A549 (cell line): ENCODE results near the gene TBL1XR1. TPM values are rescaled to one million over a fixed set of nuclear protein-coding genes. Genes with fewer than 3 reads are reported as not detected.

Experiments
- ATAC-seq, 2 experiments: fragments of 200-7000 bp in 1 of 2; fragments of >200 bp in 1 of 2; cut with Nextera tagmentation in 1 of 2; cut with Tn5 transposase in 1 of 2; 3 replicates each; pipeline versions ENCODE4 v1.8.0 to v1.9.1; 2018 to 2020; ENCODE audit warnings: mild to moderate bottlenecking in 1 of 2, moderate library complexity in 1 of 2
- CTCF ChIA-PET: fragments of 300-600 bp; sonication (Branson Sonifier 250); formaldehyde crosslinking; extraction: SDS; loops from one replicate; lab custom pipeline; 2021; ENCODE audit warnings: antibody characterized with exemption, inconsistent platforms; lab: Yijun Ruan, JAX
- POLR2A ChIA-PET: fragments of 350-600 bp; formaldehyde crosslinking; extraction: SDS; loops from one replicate; lab custom pipeline; 2021; ENCODE audit warnings: antibody characterized with exemption, inconsistent platforms; lab: Yijun Ruan, JAX
- DNase-seq, 2 experiments: peaks; one replicate each; pipeline versions ENCODE4 v3.0.0 to v3.0.0-alpha.2; 2011 to 2016; ENCODE audit warnings: low read depth in 1 of 2, low spot score in 1 of 2
- FAIRE-seq: peaks from 2 replicates; lab custom pipeline; 2011; peaks lifted over from hg19 to GRCh38; lab: Jason Lieb, UNC
- H3K27ac ChIP-seq, 2 experiments: fragments of >200 bp; sonication (Bioruptor Twin); formaldehyde crosslinking; 3 replicates each; pipeline ENCODE4 v1.5.1; 2016 to 2017
- H3K4me1 ChIP-seq: fragments of >200 bp; sonication (Bioruptor Twin); formaldehyde crosslinking; 3 replicates; pipeline ENCODE4 v1.6.1; 2016
- H3K4me2 ChIP-seq: fragments of >200 bp; sonication (Bioruptor Twin); formaldehyde crosslinking; 3 replicates; pipeline ENCODE4 v1.6.1; 2016
- H3K4me3 ChIP-seq: fragments of >200 bp; sonication (Bioruptor Twin); formaldehyde crosslinking; 3 replicates; pipeline ENCODE4 v1.5.1; 2016
- H3K9me3 ChIP-seq: fragments of >200 bp; sonication (Bioruptor Twin); formaldehyde crosslinking; 3 replicates; pipeline ENCODE4 v1.6.1; 2016
- BHLHE40 ChIP-seq: IDR thresholded peaks from 2 replicates; pipeline ENCODE4 v1.6.1; 2012; ENCODE audit warnings: low read depth, low read length, inconsistent platforms
- CBX2 ChIP-seq: fragments of 200-600 bp; sonication (generic); IDR thresholded peaks from 2 replicates; pipeline ENCODE4 v1.6.1; 2016; ENCODE audit warnings: low read depth, mild to moderate bottlenecking, borderline replicate concordance
- EHF ChIP-seq: fragments of 250-450 bp; sonication (Bioruptor Pico); IDR thresholded peaks from 2 replicates; pipeline ENCODE4 v1.5.0; 2020; ENCODE audit warnings: mild to moderate bottlenecking
- FOXS1 ChIP-seq: fragments of 250-450 bp; sonication (Bioruptor Pico); IDR thresholded peaks from 2 replicates; pipeline ENCODE4 v1.5.0; 2020; ENCODE audit warnings: mild to moderate bottlenecking, moderate library complexity
- HDAC2 ChIP-seq: fragments of 200-600 bp; sonication (generic); IDR thresholded peaks from 2 replicates; pipeline ENCODE4 v1.6.1; 2016
- HEYL ChIP-seq: fragments of 250-450 bp; sonication (Bioruptor Pico); IDR thresholded peaks from 2 replicates; pipeline ENCODE4 v1.8.0; 2021; ENCODE audit warnings: mild to moderate bottlenecking, moderate library complexity
- JUNB ChIP-seq: fragments of >200 bp; sonication (Bioruptor Twin); formaldehyde crosslinking; IDR thresholded peaks from 2 replicates; pipeline ENCODE4 v1.6.1; 2016
- KDM1A ChIP-seq: fragments of 200-600 bp; sonication (generic); IDR thresholded peaks from 2 replicates; pipeline ENCODE4 v1.6.1; 2016; ENCODE audit warnings: low read depth, mild to moderate bottlenecking
- NPAS2 ChIP-seq: fragments of 250-450 bp; sonication (Bioruptor Pico); IDR thresholded peaks from 2 replicates; pipeline ENCODE4 v1.8.0; 2022; ENCODE audit warnings: mild to moderate bottlenecking, moderate library complexity, borderline replicate concordance
- POLR2A ChIP-seq: IDR thresholded peaks from 2 replicates; pipeline ENCODE4 v1.6.1; 2012; ENCODE audit warnings: mild to moderate bottlenecking, low read length
- RAD21 ChIP-seq, 2 experiments: fragments of >200 bp in 1 of 2; sonication (Bioruptor Twin) in 1 of 2; formaldehyde crosslinking in 1 of 2; IDR thresholded peaks in 1 of 2; conservative IDR thresholded peaks in 1 of 2; 2 replicates in 1 of 2; 3 replicates in 1 of 2; pipeline ENCODE4 v1.6.1; 2012 to 2018; ENCODE audit warnings: inconsistent platforms in 1 of 2
- RARB ChIP-seq: fragments of 250-450 bp; sonication (Bioruptor Pico); IDR thresholded peaks from 2 replicates; pipeline ENCODE4 v1.8.0; 2021; ENCODE audit warnings: mild to moderate bottlenecking, moderate library complexity
- RNF2 ChIP-seq: fragments of 200-600 bp; sonication (generic); IDR thresholded peaks from 2 replicates; pipeline ENCODE4 v1.6.1; 2016; ENCODE audit warnings: low read depth, mild to moderate bottlenecking, antibody characterized with exemption, moderate library complexity, borderline replicate concordance
- SMC3 ChIP-seq: fragments of >200 bp; sonication (Bioruptor Twin); formaldehyde crosslinking; IDR thresholded peaks from 3 replicates; pipeline ENCODE4 v1.6.1; 2018; ENCODE audit warnings: inconsistent platforms
- TP53 ChIP-seq: fragments of 250-450 bp; sonication (Bioruptor Pico); IDR thresholded peaks from 2 replicates; pipeline ENCODE4 v1.5.0; 2021; ENCODE audit warnings: mild to moderate bottlenecking, moderate library complexity
- ZFP36 ChIP-seq: fragments of 450-650 bp; IDR thresholded peaks from 2 replicates; pipeline ENCODE4 v1.6.1; 2014; ENCODE audit warnings: borderline replicate concordance; ENCODE audit not compliant: partially characterized antibody
- ZNF302 ChIP-seq: fragments of 250-450 bp; sonication (Bioruptor Pico); IDR thresholded peaks from 2 replicates; pipeline ENCODE4 v1.9.0; 2021; ENCODE audit warnings: inconsistent platforms, mild to moderate bottlenecking, moderate library complexity
- ZSCAN20 ChIP-seq: fragments of 250-450 bp; sonication (Bioruptor Pico); IDR thresholded peaks from 2 replicates; pipeline ENCODE4 v1.8.0; 2022; ENCODE audit warnings: mild to moderate bottlenecking, moderate library complexity
- WGBS: methylation state at CpG from one replicate; pipeline ENCODE4 v1.1.6; 2017; ENCODE audit errors: missing lambda C conversion rate; 5-methylcytosine and 5-hydroxymethylcytosine counted together
- polyA plus RNA-seq, 4 experiments: library from polyadenylated mRNA; depleted of rRNA in 3 of 4; stranded (reverse); fragments of >200 nt; fragmentation: RNase III in 1 of 4; extraction: RNeasy Plus Mini Kit Qiagen cat#74134 plus additional on column Dnase treatment in 1 of 4; gene quantifications; 2 replicates in 3 of 4; 3 replicates in 1 of 4; pipeline ENCODE4 v1.2.3, GENCODE V29; 2011 to 2017
- TF ChIP-seq, protein P1 (sequence below): fragments of >200 bp; sonication (Bioruptor Twin); formaldehyde crosslinking; IDR thresholded peaks from 3 replicates; pipeline ENCODE4 v1.6.1; 2016
- TF ChIP-seq, protein P2 (sequence below): IDR thresholded peaks from 2 replicates; pipeline ENCODE4 v1.6.1; 2012; ENCODE audit warnings: low read depth, borderline replicate concordance
- TF ChIP-seq, protein P3 (sequence below): fragments of 250-450 bp; sonication (Bioruptor Pico); IDR thresholded peaks from 2 replicates; pipeline ENCODE4 v1.5.0; 2020; ENCODE audit warnings: low read depth, mild to moderate bottlenecking, moderate library complexity
- TF ChIP-seq, protein P4 (sequence below): IDR thresholded peaks from 2 replicates; pipeline ENCODE4 v1.6.1; 2012
- TF ChIP-seq, protein P5 (sequence below): fragments of 450-650 bp; IDR thresholded peaks from 2 replicates; pipeline ENCODE4 v1.6.1; 2014; ENCODE audit warnings: antibody characterized with exemption

TBL1XR1 gene
- polyA plus RNA-seq, 2 of the 4 experiments (the other 2 are of a cell fraction) = 41.4 to 106 TPM

DNA sequence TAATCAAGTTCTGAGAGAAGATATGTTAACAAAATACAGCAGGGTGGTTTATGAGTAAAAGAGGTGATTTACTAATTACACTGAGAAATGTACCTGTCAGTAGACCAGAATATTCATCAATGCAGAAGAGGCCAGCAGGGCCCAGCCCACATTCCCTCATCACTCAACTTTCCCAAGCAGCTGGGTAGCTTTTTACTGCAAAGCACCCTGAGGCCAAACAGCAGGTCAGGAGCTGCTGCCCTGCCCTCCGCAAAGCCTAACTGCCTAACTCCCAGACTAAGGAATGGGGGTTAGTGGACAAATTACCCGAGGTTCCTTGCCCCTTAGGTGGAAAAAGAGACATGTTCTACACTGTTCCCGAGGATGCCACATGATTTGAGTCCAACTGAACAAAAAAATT, 108.2 kb downstream of the TBL1XR1 start:
- TF ChIP-seq, protein P1, sequence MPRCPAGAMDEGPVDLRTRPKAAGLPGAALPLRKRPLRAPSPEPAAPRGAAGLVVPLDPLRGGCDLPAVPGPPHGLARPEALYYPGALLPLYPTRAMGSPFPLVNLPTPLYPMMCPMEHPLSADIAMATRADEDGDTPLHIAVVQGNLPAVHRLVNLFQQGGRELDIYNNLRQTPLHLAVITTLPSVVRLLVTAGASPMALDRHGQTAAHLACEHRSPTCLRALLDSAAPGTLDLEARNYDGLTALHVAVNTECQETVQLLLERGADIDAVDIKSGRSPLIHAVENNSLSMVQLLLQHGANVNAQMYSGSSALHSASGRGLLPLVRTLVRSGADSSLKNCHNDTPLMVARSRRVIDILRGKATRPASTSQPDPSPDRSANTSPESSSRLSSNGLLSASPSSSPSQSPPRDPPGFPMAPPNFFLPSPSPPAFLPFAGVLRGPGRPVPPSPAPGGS = no peak
- TF ChIP-seq FOXS1 (CRISPR knock-in tag) = no peak
- TF ChIP-seq ZFP36 = no peak
- no peak for TF ChIP-seq TP53 (CRISPR knock-in tag)
- TF ChIP-seq EHF = no peak
- TF ChIP-seq NPAS2 (CRISPR knock-in tag) = no peak
- TF ChIP-seq KDM1A = no peak
- TF ChIP-seq BHLHE40 = no peak
- TF ChIP-seq POLR2A = no peak
- TF ChIP-seq ZNF302 (CRISPR knock-in tag) = no peak
- TF ChIP-seq ZSCAN20 = no peak
- TF ChIP-seq, protein P2, sequence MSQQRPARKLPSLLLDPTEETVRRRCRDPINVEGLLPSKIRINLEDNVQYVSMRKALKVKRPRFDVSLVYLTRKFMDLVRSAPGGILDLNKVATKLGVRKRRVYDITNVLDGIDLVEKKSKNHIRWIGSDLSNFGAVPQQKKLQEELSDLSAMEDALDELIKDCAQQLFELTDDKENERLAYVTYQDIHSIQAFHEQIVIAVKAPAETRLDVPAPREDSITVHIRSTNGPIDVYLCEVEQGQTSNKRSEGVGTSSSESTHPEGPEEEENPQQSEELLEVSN = no peak
- TF ChIP-seq JUNB = no peak
- no peak for TF ChIP-seq RARB (CRISPR knock-in tag)
- TF ChIP-seq CBX2 = no peak
- no peak for DNase-seq
- FAIRE-seq = no peak
- WGBS = 83% methylated on average over 3 of the region's 3 CpGs
- Histone ChIP-seq H3K27ac (no peak overlapping the region), H3K4me3 (no peak overlapping the region), H3K4me1 (0 out of 3 replicates have a peak, but pooled peaks cover 7% of the 10 kb centered on the region), H3K9me3 (peaks cover 3% of the 10 kb centered on the region; the same call in 1 of the 3 replicates), H3K4me2 (no peak overlapping the region)
- ATAC-seq = no peak
- ChIA-PET CTCF (no interaction called here), POLR2A (no interaction called here)

DNA sequence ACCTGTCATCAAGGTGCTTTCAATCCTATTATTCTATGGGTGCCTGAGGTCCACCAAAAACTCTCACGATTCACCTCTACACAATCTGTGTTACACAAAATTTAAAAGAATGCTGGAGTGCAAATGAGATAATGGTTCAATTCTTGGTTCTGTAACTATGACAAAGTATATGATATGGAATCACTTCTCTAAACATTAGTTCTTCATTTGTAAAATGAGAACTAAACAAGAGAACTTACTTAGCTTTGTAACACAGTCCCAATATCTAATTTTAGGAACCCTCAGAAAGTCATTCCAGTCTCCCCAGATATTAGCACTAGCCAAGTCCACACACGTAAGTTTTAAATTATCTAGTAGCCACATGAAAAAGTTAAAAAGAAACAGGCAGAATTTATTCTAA, 111.5 kb downstream of the TBL1XR1 start:
- ChIA-PET CTCF (no interaction called here), POLR2A (no interaction called here)
- no peak overlapping the region for H3K27ac ChIP-seq
- H3K9me3 ChIP-seq = no peaks in the 10 kb centered on the region
- no peak overlapping the region for H3K4me3 ChIP-seq
- no peak overlapping the region for H3K4me2 ChIP-seq
- no peak for FAIRE-seq
- DNase-seq = no peak
- ATAC-seq = no peak
- TF ChIP-seq, protein P3, sequence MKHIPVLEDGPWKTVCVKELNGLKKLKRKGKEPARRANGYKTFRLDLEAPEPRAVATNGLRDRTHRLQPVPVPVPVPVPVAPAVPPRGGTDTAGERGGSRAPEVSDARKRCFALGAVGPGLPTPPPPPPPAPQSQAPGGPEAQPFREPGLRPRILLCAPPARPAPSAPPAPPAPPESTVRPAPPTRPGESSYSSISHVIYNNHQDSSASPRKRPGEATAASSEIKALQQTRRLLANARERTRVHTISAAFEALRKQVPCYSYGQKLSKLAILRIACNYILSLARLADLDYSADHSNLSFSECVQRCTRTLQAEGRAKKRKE (CRISPR knock-in tag) = no peak
- TF ChIP-seq ZSCAN20 (no peak), RNF2 (no peak)
- WGBS = 92% methylated on average over 2 of the region's 2 CpGs
- 0 out of 3 replicates have a peak, but pooled peaks cover 7% of the 10 kb centered on the region for H3K4me1 ChIP-seq

DNA sequence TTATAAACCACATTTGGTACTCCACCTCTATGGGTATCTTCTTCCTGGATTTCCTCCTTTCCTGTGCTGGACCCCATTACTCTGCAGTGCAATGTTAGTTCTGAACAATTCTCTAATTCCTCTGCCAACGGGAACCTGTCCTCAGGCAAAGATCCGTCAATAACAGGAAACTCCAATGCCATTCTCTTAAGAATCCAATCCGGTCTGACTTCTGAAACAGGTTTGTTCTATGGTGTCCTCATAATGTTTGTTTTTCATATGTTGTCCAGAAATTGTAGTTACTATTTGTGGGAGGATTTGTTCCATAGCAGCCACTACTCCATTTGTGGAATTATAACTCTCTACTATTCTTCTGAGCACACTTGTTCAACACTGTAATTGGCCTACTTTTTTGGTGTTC, 112.7 kb downstream of the TBL1XR1 start:
- FAIRE-seq (no peak), ATAC-seq (no peak), DNase-seq (no peak)
- Histone ChIP-seq H3K4me1 (peaks cover 14% of the 10 kb centered on the region; the same call in 1 of the 3 replicates), H3K9me3 (no peaks in the 10 kb centered on the region), H3K27ac (no peak overlapping the region), H3K4me3 (no peak overlapping the region), H3K4me2 (no peak overlapping the region)
- POLR2A ChIA-PET = no interaction called here
- 97% methylated on average over 3 of the region's 3 CpGs for WGBS
- CTCF ChIA-PET = no interaction called here
- TF ChIP-seq EHF (no peak), HEYL (no peak), SMC3 (no peak), RAD21 (conservative IDR thresholded peaks at IDR 0.05 in 1 of 2, IDR thresholded peaks at IDR 0.05 in 1 of 2) (no peak), RARB (CRISPR knock-in tag) (no peak), HDAC2 (no peak), BHLHE40 (no peak), TP53 (CRISPR knock-in tag) (no peak)
- TF ChIP-seq, protein P4, sequence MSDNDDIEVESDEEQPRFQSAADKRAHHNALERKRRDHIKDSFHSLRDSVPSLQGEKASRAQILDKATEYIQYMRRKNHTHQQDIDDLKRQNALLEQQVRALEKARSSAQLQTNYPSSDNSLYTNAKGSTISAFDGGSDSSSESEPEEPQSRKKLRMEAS = no peak
- TF ChIP-seq, protein P5, sequence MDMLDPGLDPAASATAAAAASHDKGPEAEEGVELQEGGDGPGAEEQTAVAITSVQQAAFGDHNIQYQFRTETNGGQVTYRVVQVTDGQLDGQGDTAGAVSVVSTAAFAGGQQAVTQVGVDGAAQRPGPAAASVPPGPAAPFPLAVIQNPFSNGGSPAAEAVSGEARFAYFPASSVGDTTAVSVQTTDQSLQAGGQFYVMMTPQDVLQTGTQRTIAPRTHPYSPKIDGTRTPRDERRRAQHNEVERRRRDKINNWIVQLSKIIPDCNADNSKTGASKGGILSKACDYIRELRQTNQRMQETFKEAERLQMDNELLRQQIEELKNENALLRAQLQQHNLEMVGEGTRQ = no peak
- TF ChIP-seq, protein P2 = no peak
